ENCODE results near the gene TIMM17B.

- TF ChIP-seq EZH2phosphoT487 (IDR thresholded peaks at IDR 0.05; ENCODE audit: low read depth, severe bottlenecking, unreplicated experiment) = no peak
- TF ChIP-seq CTCF (IDR thresholded peaks at IDR 0.05; ENCODE audit: poor library complexity) = no peak
- no peak for TF ChIP-seq EZH2 (IDR thresholded peaks at IDR 0.05; ENCODE audit: borderline replicate concordance)
Observed at GRCh38 chrX:48940404-48940955, 42.9 kb upstream of the TIMM17B start.
